Measurements from ENCODE around the gene SEPSECS. TPM values are rescaled to one million over a fixed set of nuclear protein-coding genes. Genes with fewer than 3 reads are reported as not detected.

SEPSECS gene
- total RNA-seq, result 1 to 10 TPM; 5.3 to 9.2 (median 6.1) TPM
- 1 to 10 TPM; 5.8 to 6.6 TPM for polyA plus RNA-seq

DNA sequence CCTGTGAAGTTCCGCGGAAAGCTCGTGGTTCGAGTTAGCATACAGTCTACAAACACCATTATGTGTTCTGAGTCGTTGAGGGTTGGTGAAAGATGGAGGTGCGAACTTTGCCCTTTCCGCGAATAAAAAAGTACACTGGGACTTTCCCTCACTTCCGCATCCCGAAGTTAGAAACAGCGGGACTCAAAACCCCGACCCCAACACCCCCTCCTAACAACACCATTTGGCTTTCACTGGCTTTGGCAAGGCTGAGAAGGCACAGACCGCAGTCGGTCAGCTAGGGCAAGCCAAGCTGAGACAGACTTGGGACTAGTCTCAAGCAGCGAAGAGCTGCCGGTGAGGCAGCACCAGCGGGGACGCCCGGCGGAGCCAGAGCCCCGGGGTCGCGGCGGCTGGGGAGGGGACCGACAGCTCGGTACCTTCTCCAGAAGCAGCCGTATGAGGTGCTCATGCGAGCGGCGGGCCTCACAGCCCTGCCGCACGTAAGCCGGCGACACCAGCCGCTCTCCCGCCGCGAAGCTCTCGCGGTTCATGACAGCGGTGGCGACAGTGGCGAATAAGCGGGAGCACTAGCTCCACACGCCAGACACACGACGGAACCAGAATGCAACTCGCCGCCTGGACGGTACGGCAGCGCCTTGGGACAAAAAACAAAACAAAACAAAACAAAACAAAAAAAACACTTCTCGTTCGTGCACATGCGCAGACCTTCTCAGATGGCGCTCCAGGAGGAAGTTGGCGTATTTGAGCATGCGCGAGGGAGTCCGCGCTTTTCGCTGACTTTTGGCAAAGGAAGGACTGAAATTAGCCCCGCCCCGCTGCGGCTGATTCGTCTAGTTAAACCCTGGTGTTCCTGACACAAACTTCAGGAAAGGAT, at the start of gene SEPSECS:
TSS of gene SEPSECS (minus strand) at position 613 of the 877 bp plus-strand sequence. CDS start at position 533, 80 bp downstream.
- 0 to 1% methylated on average over 66 of the region's 66 CpGs for WGBS, 2 donors
- ATAC-seq, result peak; percentile 91 to 95 (median 92)
- Histone ChIP-seq H3K9me3 (no peaks in the 10 kb centered on the region), H3K27ac (peak within 1 kb of the TSS; percentile 94 to 100 (median 96)), H3K27me3 (no peaks in the 10 kb centered on the region), H3K4me1 (peaks cover 0 to 22% (median 17%) of the 10 kb centered on the region in 3 donors), H3K36me3 (no peaks in the 10 kb centered on the region), H3K4me3 (peak within 1 kb of the TSS; percentile 60 to 93 (median 90))
- intact Hi-C loops (cut with DNase I), result no loop called here
- peak; percentile 97 to 99 (median 98) for DNase-seq
- peak; percentile 95 for FAIRE-seq
- no peak for TF ChIP-seq CTCF (IDR thresholded peaks at IDR 0.05)

DNA sequence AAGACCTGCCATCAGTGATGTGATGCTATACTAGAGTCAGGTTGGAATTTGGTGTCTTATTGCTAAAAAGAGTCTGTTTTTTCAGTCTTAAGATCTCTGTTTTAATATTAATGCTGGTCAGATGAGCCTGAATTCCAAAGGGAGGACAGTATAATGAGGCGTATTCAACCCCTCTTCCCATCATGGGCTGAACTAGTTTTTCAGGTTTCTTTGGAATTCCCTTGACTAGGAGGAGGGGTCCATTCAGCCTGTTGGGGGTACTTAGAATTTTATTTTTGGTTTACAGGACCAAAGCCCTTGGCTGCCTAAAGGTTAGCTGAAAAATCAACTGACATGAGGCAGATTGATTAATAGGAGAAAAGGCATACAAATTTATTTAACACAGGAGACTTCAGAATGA, 49.5 kb upstream of the SEPSECS start:
- Histone ChIP-seq H3K4me3 (no peak overlapping the region), H3K27me3 (no peaks in the 10 kb centered on the region), H3K9me3 (no peaks in the 10 kb centered on the region), H3K27ac (no peak overlapping the region), H3K36me3 (no peaks in the 10 kb centered on the region), H3K4me1 (no peaks in the 10 kb centered on the region)
- TF ChIP-seq CTCF (IDR thresholded peaks at IDR 0.05), result no peak
- no peak for ATAC-seq
- no peak for DNase-seq
- intact Hi-C loops (cut with DNase I), result no loop called here
- WGBS, 2 donors, result 71 to 72% methylated on average over 1 of the region's 1 CpG
- no peak for FAIRE-seq

- FAIRE-seq, result no peak
- ATAC-seq, result no peak
- H3K4me1 ChIP-seq, result no peaks in the 10 kb centered on the region
- no peaks in the 10 kb centered on the region for H3K9me3 ChIP-seq
- intact Hi-C loops (cut with DNase I), result no loop called here
- no peak overlapping the region for H3K4me3 ChIP-seq
- 89 to 92% methylated on average over 1 of the region's 1 CpG for WGBS, 2 donors
- no peak for TF ChIP-seq CTCF (IDR thresholded peaks at IDR 0.05)
- H3K27me3 ChIP-seq, result no peaks in the 10 kb centered on the region
- no peak overlapping the region for H3K27ac ChIP-seq
- H3K36me3 ChIP-seq, result no peaks in the 10 kb centered on the region
- no peak for DNase-seq
These were observed 47.7 kb upstream of the SEPSECS start for GRCh38 chr4:25207997-25208396.

GRCh38 chr4:25198713-25199112, 38.5 kb upstream of the SEPSECS start:
- 93 to 98% methylated on average over 2 of the region's 2 CpGs for WGBS, 2 donors
- H3K36me3 ChIP-seq, result no peaks in the 10 kb centered on the region
- no peak for DNase-seq
- intact Hi-C loops (cut with DNase I), result no loop called here
- H3K9me3 ChIP-seq, result no peaks in the 10 kb centered on the region
- FAIRE-seq, result no peak
- H3K4me1 ChIP-seq, result no peaks in the 10 kb centered on the region
- TF ChIP-seq CTCF (IDR thresholded peaks at IDR 0.05), result no peak
- H3K27ac ChIP-seq, result no peak overlapping the region
- H3K4me3 ChIP-seq, result no peak overlapping the region
- no peaks in the 10 kb centered on the region for H3K27me3 ChIP-seq
- no peak for ATAC-seq

DNA sequence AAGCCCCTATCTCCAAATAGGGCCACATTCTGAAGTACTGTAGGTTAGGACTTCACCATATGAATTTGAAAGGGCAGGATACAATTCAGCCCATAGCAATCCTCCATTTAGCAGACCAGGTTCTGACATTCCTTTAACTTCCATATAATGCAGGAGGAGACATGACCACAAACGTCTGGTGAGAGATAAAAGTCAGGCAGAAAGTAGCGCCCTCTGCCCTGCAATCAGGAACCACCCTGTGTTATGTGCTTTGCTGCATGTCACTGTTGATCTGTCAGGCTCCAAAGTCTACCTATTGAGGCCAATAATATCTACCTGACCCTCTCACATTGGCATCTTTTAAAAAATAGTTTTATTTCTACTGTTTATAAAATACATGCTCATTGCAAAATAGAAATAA, 30.2 kb upstream of the SEPSECS start:
- H3K9me3 ChIP-seq, result no peaks in the 10 kb centered on the region
- H3K27me3 ChIP-seq, result no peaks in the 10 kb centered on the region
- no peaks in the 10 kb centered on the region for H3K36me3 ChIP-seq
- DNase-seq (no peak), FAIRE-seq (no peak), ATAC-seq (no peak)
- intact Hi-C loops (cut with DNase I), result no loop called here
- no peak for TF ChIP-seq CTCF (IDR thresholded peaks at IDR 0.05)
- H3K4me1 ChIP-seq, result no peaks in the 10 kb centered on the region
- H3K4me3 ChIP-seq, result no peak overlapping the region
- H3K27ac ChIP-seq, result no peak overlapping the region
- 52 to 66% methylated on average over 2 of the region's 2 CpGs for WGBS, 2 donors

All from pancreas (tissue), 10 donors.